GM12865 (cell line): ENCODE results near the gene DDX25.

Source experiments
- DNase-seq: peaks from one replicate; pipeline ENCODE4 v3.0.0; 2010; ENCODE audit warnings: low read depth
- H3K4me3 ChIP-seq: 2 replicates; pipeline ENCODE4 v1.5.1; 2011; ENCODE audit warnings: mild to moderate bottlenecking, low read depth, low read length, control low read depth
- TF ChIP-seq, protein P1 (sequence below): IDR thresholded peaks from 2 replicates; pipeline ENCODE4 v1.5.1; 2011; ENCODE audit warnings: low read length, control low read depth, low read depth, inconsistent platforms; ENCODE audit not compliant: insufficient read depth; ENCODE audit errors: missing control alignments

The DDX25 gene

DNA sequence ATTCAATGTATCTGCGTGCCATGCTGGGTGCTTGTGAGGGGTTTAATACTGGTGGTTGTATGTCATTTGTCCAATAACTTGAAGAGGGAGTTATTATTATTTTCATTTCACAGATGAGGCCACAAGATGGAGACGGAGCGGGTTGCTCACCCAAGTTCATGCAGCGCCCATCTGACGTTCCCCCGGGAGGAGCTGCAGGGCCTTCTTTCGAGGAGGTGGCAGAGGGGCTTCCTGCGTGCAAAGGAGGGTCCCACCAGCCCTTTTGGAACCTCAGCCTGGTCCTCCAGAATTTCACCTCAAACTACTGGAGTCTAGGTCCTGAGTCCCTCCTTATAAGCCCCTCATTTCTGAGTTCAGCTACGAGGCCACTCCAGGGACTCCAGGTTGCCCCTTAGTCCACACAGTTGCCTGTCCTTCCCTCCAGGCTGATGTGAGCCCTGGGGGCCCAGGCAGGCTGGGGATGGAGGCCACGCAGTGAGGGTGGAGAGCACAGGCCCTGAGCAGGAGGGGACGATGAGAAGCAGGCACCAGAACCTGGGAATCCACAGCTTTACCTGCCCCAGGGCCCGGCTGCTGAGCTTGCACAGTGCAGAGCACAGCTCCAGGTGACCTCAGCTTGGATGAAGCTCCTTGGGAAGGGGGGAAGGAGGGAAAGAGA, 38.6 kb downstream of the DDX25 start:
- H3K4me3 ChIP-seq, result no peak overlapping the region
- DNase-seq, result no peak
- TF ChIP-seq, protein P1, sequence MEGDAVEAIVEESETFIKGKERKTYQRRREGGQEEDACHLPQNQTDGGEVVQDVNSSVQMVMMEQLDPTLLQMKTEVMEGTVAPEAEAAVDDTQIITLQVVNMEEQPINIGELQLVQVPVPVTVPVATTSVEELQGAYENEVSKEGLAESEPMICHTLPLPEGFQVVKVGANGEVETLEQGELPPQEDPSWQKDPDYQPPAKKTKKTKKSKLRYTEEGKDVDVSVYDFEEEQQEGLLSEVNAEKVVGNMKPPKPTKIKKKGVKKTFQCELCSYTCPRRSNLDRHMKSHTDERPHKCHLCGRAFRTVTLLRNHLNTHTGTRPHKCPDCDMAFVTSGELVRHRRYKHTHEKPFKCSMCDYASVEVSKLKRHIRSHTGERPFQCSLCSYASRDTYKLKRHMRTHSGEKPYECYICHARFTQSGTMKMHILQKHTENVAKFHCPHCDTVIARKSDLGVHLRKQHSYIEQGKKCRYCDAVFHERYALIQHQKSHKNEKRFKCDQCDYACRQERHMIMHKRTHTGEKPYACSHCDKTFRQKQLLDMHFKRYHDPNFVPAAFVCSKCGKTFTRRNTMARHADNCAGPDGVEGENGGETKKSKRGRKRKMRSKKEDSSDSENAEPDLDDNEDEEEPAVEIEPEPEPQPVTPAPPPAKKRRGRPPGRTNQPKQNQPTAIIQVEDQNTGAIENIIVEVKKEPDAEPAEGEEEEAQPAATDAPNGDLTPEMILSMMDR, result no peak

DNA sequence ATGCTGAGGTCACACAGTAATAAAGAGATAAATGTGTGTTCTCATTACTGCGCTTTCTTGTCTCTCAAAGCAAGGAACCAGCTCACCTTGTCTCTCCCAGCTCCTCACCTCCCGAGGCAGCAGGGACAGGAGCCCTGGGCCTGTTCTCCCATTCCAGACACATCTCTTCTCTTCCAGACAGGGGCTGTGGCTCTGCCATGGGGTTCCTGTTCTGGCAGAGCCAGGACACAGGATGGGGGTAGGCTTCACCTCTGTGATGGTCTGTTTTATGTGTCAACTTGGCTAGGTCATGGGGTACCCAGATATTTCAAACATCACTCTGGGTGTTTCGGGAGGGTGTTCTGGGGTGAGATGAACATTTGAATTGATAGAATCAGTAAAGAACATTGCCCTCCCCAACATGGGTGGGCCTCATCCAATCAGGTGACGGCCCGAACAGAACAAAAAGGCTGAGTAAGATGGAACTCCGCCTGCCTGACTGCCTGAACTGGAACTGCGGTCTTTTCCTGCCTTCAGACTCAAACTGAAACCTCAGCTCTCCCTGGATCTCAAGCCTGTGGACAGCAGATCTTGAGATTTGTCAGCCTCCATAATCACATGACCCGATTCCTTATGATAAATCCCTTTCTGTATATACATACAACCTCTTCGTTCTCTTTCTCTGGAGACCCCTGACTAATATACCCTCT, 39.5 kb downstream of the DDX25 start:
- DNase-seq, result no peak
- TF ChIP-seq, protein P1, result no peak
- H3K4me3 ChIP-seq, result no peak overlapping the region

DNA sequence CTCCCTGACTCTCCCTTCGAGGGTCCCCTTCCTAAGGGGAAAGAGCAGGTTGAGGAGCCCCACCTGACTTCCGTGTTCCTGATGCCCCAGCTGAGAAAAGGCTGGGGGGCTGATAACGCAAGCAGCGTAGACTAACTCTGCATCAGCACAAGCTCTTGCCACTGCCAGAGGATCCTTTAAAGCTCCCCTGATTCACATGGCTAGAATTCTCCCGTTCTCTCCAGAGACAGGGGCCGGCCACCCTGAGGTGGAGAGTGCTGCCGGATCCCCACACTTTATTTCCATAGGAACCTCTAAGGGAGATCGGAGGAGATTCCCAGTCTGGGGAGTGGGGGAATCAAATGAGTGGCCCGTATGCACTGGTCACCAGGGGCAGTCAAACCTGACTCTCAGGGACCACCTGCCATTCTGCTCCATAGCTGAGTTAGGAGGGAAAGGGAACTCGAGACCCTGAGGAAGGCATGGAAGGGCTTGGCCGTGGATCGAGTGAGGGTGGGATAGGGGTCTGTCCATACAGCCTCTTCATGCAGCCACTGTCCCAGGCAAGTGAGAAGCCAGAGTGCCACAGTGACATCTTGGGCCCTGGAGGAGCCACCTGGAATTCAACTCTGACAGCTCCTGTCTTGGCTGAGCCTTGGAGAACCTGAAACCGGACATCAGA, 40.2 kb downstream of the DDX25 start:
- no peak overlapping the region for H3K4me3 ChIP-seq
- DNase-seq, result no peak
- TF ChIP-seq, protein P1, result no peak

DNA sequence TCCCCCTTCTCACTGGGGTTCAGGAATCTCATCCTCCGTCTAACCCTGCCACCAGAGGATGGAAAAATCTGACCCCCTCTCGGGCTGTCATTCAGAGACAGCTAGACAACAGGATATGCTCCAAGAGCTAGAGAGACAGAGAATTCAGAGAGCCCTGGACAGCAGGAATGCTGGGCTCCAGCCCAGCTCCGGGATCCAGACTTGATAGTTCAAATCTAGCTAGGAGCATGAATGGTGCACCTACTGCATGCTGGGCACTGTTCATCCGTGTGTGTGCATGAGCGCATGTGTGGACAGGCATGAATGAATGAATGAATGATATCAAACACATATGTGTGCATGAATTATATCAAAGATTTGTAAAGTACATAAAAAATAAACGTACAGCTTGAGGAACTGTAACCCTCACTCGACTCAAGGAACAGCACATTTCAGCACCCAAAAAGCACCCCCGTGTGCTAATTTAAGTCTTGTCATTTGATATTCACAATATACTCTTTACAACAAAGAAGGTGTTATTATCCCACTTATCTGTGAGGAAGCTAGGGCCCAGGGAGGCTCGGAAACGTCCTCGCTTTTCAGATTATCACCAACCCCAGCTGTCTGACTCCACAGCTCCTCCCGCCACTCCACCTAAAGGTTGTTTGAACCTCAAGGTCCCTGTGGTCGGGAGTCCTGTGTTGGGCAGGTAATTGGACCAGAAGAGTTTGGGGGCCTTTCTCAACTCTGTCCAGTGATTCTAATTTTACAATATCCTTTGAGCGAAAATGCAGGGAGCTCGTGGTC, 40.9 kb downstream of the DDX25 start:
- H3K4me3 ChIP-seq, result no peak overlapping the region
- TF ChIP-seq, protein P1, result no peak
- no peak for DNase-seq

DNA sequence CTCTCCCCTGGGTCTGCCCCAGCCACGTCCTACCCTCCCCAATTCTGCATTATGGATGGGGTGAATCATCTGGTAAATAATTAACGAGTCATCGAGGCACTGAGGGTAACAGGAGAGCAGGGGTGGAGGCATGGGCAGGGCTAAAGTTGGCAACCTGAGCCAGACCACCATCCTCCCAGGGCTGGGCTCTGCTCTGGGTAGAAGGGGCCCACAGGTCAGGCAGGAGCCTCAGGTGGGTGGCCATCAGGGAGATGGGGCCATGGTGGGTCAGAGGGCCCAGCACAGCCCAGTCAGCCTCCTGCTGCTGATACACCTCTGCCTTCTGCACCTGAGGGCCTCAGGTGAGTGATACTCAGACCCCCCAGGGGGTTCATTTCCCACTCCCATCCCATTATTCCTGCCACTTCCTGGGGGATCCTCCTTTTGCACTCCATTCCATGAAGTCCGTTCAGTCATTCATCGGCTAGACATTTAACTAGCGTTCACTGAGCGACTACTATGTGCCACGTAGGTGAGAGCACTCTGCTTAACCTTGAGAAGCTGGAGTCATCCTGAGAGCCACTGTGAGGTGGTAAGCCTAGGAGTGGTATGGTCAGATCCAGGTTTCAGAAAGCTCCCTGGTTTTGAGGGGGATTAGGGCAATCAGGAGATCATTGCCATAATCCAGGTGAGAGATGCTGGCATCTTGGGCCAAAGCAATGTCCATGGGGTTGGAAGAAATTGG, 41.7 kb downstream of the DDX25 start, which contains the start of gene VSIG10L2:
TSS of gene VSIG10L2 (plus strand) at position 248 of the 724 bp plus-strand sequence. CDS start at position 260, 12 bp downstream.
- H3K4me3 ChIP-seq, result no peak within 1 kb of the TSS
- DNase-seq, result no peak
- TF ChIP-seq, protein P1, result no peak
